ENCODE measurements around the gene SIL1.

DNA sequence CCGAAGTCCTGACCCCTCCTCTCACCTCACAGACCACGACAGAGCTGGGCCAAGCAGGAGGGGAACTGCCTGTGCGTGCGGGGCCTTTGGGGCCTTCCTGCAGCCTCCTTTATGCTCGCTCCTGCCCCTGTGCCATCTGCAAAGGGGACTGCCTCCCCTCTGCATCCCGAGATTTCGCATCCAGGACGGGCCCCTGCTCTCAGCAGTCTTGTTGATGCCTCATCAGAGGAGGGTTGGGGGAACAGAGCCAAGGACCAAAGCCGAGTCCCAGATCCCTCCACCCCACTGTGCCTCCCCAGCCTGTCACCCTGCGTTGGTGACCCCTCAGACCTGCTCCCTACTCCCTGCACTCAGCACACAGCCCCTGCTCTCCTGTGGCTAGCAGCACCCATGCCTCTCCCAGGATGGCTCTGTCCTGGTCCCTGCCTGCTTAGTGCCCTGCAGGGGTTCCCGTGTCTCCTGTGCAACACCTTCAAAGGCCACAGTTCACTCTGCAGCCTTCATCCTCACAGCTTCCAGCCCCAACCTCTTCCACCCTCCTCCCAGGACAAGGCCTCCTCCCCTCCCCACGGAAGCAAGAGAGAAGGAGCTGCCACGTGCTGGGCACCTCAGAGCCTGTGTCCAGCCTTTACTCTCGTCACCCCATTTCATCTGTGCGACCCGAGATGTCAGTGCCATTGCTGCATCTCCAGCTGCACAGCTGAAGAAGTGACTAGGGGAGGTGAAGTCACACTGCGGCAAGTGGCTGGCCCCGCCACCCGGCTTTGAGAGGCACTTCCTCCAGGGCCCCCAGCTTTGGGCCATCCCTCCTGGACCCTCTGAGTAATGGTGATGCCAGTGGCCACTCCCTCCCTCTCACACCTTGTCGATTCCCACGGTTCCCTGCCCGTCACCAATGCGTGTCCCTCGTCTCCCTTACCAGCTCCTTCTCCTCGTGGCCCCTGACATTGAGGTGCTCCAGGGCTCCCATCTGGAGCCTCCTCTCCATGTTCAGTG is 260.5 kb downstream of the SIL1 start:
- TF ChIP-seq, protein P1, sequence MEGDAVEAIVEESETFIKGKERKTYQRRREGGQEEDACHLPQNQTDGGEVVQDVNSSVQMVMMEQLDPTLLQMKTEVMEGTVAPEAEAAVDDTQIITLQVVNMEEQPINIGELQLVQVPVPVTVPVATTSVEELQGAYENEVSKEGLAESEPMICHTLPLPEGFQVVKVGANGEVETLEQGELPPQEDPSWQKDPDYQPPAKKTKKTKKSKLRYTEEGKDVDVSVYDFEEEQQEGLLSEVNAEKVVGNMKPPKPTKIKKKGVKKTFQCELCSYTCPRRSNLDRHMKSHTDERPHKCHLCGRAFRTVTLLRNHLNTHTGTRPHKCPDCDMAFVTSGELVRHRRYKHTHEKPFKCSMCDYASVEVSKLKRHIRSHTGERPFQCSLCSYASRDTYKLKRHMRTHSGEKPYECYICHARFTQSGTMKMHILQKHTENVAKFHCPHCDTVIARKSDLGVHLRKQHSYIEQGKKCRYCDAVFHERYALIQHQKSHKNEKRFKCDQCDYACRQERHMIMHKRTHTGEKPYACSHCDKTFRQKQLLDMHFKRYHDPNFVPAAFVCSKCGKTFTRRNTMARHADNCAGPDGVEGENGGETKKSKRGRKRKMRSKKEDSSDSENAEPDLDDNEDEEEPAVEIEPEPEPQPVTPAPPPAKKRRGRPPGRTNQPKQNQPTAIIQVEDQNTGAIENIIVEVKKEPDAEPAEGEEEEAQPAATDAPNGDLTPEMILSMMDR (optimal IDR thresholded peaks at IDR 0.05 in 1 of 3, IDR thresholded peaks at IDR 0.05 in 1 of 3, conservative IDR thresholded peaks at IDR 0.05 in 1 of 3; ENCODE audit: extremely low read depth in 1 of 3, insufficient read depth in 2 of 3, low read length in 3 of 3): no peak
- no peak for TF ChIP-seq EZH2 (IDR thresholded peaks at IDR 0.05; ENCODE audit: low read length)
